ENCODE measurements around the gene MYBPC3. TPM values are rescaled to one million over a fixed set of nuclear protein-coding genes. Genes with fewer than 3 reads are reported as not detected.

The MYBPC3 gene
- total and polyA plus RNA-seq, 12 donors: 0.54 to 5.8 (median 2.0) TPM

DNA sequence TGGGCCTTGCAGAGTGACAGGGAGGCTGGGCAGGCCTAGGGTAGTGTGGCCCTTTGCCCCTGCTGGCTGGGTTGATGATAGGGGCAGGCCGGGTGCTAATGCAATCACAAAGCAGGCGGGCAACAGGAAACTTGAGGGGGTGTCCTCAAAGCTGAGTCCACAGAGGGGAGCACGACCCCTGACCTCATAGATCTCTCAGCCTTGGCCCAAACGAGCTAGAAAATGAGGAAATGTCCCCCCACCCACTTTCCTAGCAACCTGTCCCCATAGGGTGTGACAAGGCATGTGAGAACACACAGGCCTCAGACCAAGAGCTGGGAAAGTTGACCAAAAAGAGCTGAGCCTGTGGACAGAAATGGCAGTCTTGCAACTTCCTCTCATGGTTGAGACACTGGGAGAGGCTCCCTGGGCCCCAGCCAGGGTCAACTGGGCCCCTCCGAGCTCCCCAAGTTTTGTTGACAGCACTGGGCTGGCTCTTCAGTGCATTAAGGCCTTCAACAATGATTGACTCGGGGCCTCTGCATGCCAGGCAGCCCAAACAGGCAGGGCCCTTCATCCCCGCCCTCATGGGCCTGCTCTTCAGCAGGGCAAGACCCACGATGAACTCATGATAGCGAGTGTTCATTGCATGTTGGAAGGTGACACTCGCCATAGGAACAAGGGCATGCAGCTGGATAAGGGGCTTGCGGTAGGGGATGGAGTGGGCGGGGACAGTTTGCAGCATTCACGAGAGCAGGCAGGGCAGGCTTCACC lies 35.6 kb upstream of the MYBPC3 start:
- no peak for TF ChIP-seq POLR2A (IDR thresholded peaks at IDR 0.05)
- TF ChIP-seq, protein P1, sequence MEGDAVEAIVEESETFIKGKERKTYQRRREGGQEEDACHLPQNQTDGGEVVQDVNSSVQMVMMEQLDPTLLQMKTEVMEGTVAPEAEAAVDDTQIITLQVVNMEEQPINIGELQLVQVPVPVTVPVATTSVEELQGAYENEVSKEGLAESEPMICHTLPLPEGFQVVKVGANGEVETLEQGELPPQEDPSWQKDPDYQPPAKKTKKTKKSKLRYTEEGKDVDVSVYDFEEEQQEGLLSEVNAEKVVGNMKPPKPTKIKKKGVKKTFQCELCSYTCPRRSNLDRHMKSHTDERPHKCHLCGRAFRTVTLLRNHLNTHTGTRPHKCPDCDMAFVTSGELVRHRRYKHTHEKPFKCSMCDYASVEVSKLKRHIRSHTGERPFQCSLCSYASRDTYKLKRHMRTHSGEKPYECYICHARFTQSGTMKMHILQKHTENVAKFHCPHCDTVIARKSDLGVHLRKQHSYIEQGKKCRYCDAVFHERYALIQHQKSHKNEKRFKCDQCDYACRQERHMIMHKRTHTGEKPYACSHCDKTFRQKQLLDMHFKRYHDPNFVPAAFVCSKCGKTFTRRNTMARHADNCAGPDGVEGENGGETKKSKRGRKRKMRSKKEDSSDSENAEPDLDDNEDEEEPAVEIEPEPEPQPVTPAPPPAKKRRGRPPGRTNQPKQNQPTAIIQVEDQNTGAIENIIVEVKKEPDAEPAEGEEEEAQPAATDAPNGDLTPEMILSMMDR (IDR thresholded peaks at IDR 0.05): no peak
- no peaks in the 10 kb centered on the region for H3K27me3 ChIP-seq
- peak overlapping the region in 2 of 5 donors; percentile 12 to 82 for H3K27ac ChIP-seq
- peak in 1 of 7 donors; percentile 41 for DNase-seq
- H3K4me1 ChIP-seq (replicated peaks in 1 of 2): no peaks in the 10 kb centered on the region
- no peak overlapping the region for H3K4me3 ChIP-seq
- H3K9me3 ChIP-seq (replicated peaks in 1 of 3): no peaks in the 10 kb centered on the region
- WGBS, 4 donors: 72 to 82% (median 78%) methylated on average over 11 to 13 of the region's 13 CpGs
- H3K36me3 ChIP-seq (replicated peaks in 1 of 2): no peaks in the 10 kb centered on the region
- intact Hi-C loops (cut with DNase I): no loop called here

DNA sequence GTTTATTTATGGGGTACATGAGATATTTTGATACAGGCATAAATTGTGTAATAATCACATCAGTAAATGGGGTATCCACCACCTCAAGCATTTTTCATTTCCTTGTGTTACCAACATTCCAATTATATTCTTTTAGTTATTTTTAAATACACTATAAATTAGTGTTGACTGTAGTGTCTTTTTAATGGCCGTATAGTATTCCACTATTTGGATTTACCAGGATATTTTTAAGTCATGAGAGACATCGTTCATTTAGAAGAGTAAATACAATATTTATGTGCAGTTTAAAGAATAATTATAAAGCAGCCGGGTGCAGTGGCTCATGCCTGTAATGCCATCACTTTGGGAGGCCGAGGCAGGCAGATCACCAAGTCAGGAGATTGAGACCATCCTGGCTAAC lies 32.0 kb upstream of the MYBPC3 start:
- WGBS, 4 donors: 87 to 92% (median 90%) methylated on average over 4 of the region's 4 CpGs
- no peak for DNase-seq
- H3K27me3 ChIP-seq: no peaks in the 10 kb centered on the region
- H3K4me3 ChIP-seq: no peak overlapping the region
- no peaks in the 10 kb centered on the region for H3K36me3 ChIP-seq (replicated peaks in 1 of 2)
- no peak for TF ChIP-seq POLR2A (IDR thresholded peaks at IDR 0.05)
- TF ChIP-seq, protein P1 (IDR thresholded peaks at IDR 0.05): no peak
- no peak overlapping the region for H3K27ac ChIP-seq
- H3K4me1 ChIP-seq (replicated peaks in 1 of 2): no peaks in the 10 kb centered on the region
- H3K9me3 ChIP-seq (replicated peaks in 1 of 3): no peaks in the 10 kb centered on the region
- intact Hi-C loops (cut with DNase I): no loop called here

DNA sequence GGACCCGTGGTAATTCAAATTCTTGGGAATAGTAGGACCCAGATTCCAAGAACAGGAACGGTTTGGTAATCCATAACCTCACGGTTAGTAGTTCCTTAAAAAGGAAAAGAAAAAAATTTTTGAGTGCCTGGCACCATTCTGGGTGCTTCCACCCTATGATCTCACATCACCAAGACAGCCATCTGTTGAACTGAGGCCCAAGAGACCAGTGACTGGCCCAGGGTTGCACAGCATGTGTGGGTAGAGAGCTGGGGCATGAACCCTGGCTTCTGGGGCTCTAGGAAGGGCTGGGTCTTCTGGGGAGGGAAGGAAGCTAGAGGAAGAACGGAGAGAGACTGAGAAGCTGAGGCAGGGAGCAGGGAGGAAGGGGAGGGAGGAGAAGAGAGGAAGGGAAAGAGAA lies 30.6 kb upstream of the MYBPC3 start:
- Histone ChIP-seq H3K4me1 (replicated peaks in 1 of 2) (no peaks in the 10 kb centered on the region), H3K36me3 (replicated peaks in 1 of 2) (no peaks in the 10 kb centered on the region), H3K9me3 (replicated peaks in 1 of 3) (no peaks in the 10 kb centered on the region), H3K27me3 (no peaks in the 10 kb centered on the region), H3K4me3 (no peak overlapping the region), H3K27ac (no peak overlapping the region)
- intact Hi-C loops (cut with DNase I): no loop called here
- WGBS, 4 donors: 55 to 60% (median 56%) methylated on average over 4 of the region's 4 CpGs
- TF ChIP-seq POLR2A (IDR thresholded peaks at IDR 0.05): no peak
- TF ChIP-seq, protein P1 (IDR thresholded peaks at IDR 0.05): no peak
- no peak for DNase-seq

DNA sequence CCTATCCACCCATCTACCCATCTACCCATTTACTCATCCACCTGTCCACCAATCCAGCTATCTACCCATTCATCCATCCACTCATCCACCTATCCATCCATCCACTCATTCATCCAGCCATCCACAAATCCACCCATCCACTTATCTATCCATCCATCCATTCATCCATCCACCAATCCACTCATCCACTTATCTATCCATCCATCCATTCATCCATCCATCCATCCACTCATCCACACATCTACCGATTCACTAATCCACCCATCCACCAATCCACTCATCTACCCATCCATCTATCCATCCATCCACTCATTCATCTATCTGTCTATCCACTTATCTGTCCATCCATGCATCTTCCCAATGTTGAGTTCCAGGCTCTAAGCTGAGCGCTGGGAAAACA lies 27.6 kb upstream of the MYBPC3 start:
- Histone ChIP-seq H3K9me3 (replicated peaks in 1 of 3) (no peaks in the 10 kb centered on the region), H3K4me1 (replicated peaks in 1 of 2) (no peaks in the 10 kb centered on the region), H3K36me3 (replicated peaks in 1 of 2) (no peaks in the 10 kb centered on the region), H3K27me3 (no peaks in the 10 kb centered on the region), H3K27ac (no peak overlapping the region), H3K4me3 (no peak overlapping the region)
- no peak for DNase-seq
- intact Hi-C loops (cut with DNase I): no loop called here
- 84 to 94% (median 91%) methylated on average over 2 of the region's 2 CpGs for WGBS, 4 donors
- TF ChIP-seq, protein P1 (IDR thresholded peaks at IDR 0.05): no peak
